Body of pancreas (tissue), 4 donors: ENCODE data around the gene GKN2.

Experiments used
- CTCF ChIP-seq, 7 experiments: fragments of 450-650 bp in 4 of 7; fragments of 200-600 bp in 3 of 7; sonication (generic) in 3 of 7; IDR thresholded peaks; one replicate each; pipeline ENCODE4 v1.5.1; 2016 to 2019; ENCODE audit warnings: antibody characterized with exemption in 7 of 7
- POLR2A ChIP-seq, 3 donors: fragments of 450-650 bp; IDR thresholded peaks; one replicate each; pipeline ENCODE4 v1.6.1; 2016; ENCODE audit warnings: antibody characterized with exemption in 3 of 3, mild to moderate bottlenecking in 2 of 3

- no peak for TF ChIP-seq CTCF (IDR thresholded peaks at IDR 0.05)
- no peak for TF ChIP-seq POLR2A (IDR thresholded peaks at IDR 0.05)
These were observed 36.3 kb upstream of the GKN2 start for GRCh38 chr2:68989035-68989434.
